Upper lobe of left lung (tissue), 6 donors: ENCODE measurements around the gene POTEH. TPM values are rescaled to one million over a fixed set of nuclear protein-coding genes. Genes with fewer than 3 reads are reported as not detected.
A peak's percentile ranks its signal among the peaks of the same experiment; 100 is the strongest.
"Not testable (repeated sequence)": the region's sequence is repeated elsewhere in the genome, so short reads cannot be mapped to it uniquely, and the experiment has no call there.

Experiments
- ATAC-seq, 2 donors: fragments of 200-7000 bp; cut with Tn5 transposase; one replicate each; pipeline ENCODE4 v1.9.1; 2022; ENCODE audit warnings: mild to moderate bottlenecking in 2 of 2, moderate library complexity in 2 of 2; ENCODE audit not compliant: low FRiP score in 2 of 2
- DNase-seq, 2 donors: peaks; one replicate each; pipeline ENCODE4 v3.0.0-alpha.2; 2019 to 2020
- H3K27ac ChIP-seq, 4 donors: fragments of 200-600 bp; sonication (generic); one replicate each; pipeline ENCODE4 v1.5.1; 2016 to 2019
- H3K27me3 ChIP-seq, 4 donors: fragments of 200-600 bp; sonication (generic); one replicate each; pipeline ENCODE4 v1.5.1; 2017 to 2019
- H3K36me3 ChIP-seq, 4 donors: fragments of 200-600 bp; sonication (generic); one replicate each; pipeline ENCODE4 v1.5.1; 2016 to 2019
- H3K4me1 ChIP-seq, 4 donors: fragments of 200-600 bp; sonication (generic); one replicate each; pipeline ENCODE4 v1.5.1; 2018 to 2019
- H3K4me3 ChIP-seq, 4 donors: fragments of 200-600 bp; sonication (generic); one replicate each; pipeline ENCODE4 v1.5.1; 2017 to 2019; ENCODE audit warnings: mild to moderate bottlenecking in 2 of 4, moderate library complexity in 1 of 4
- H3K9me3 ChIP-seq, 4 donors: fragments of 200-600 bp; sonication (generic); one replicate each; pipeline ENCODE4 v1.5.1; 2018 to 2019
- WGBS, 2 donors: methylation state at CpG; one replicate each; pipeline ENCODE4 v1.1.5; 2017 to 2018; 5-methylcytosine and 5-hydroxymethylcytosine counted together
- total RNA-seq, 6 donors: library from RNA; depleted of rRNA in 4 of 6; stranded (reverse); fragments of >200 nt in 4 of 6; gene quantifications; one replicate each; pipeline versions ENCODE4 v1.1.0 to v1.2.1, GENCODE V29; 2016 to 2021
- donor health status: DM: no; HTN: no; CAD: no; lungs with moderate emphysema.
- donor health status: DM: no; HTN: yes; CAD: no; lungs with severe emphysema.

POTEH gene
- total RNA-seq, 6 donors from 2014 or later, result not detected

GRCh38 chr22:15687676-15688075 is 2.1 kb upstream of the POTEH start:
- H3K4me1 ChIP-seq, H3K9me3 ChIP-seq, DNase-seq, H3K27ac ChIP-seq, H3K36me3 ChIP-seq, H3K27me3 ChIP-seq, H3K4me3 ChIP-seq: not testable (repeated sequence)
- WGBS, 2 donors, result no CpG with 5 or more reads among the region's 4 CpGs
- peak in 1 of 2 donors; percentile 4 for ATAC-seq

DNA sequence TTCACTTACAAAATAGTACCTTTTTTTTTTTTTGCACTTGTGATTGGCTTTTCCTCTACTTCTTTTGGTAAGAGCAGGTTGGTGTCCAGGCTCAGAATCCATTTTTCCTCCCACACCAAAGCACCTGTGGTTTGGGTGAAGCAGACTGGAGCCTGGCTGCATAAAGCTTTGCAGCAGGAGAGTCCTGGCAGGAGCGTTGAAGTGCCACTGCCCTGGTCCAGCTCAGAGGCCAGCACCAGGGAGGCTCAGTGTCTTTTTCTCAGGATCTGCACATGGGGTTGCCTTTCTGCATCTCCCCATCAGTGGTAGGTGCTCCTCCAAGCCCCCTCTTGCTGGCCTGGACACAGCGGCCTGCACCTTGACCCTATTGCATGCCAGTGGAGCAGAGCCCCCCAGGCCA is 1.7 kb upstream of the POTEH start:
- DNase-seq, H3K9me3 ChIP-seq, H3K4me3 ChIP-seq, ATAC-seq, H3K27ac ChIP-seq, H3K36me3 ChIP-seq, H3K4me1 ChIP-seq, H3K27me3 ChIP-seq: not testable (repeated sequence)
- WGBS, 2 donors, result 82% methylated on average over 1 of the region's 2 CpGs; no CpG with 5 or more reads in 1 of the 2 donors

GRCh38 chr22:15689012-15689748 is 646 bp upstream of the POTEH start:
- H3K9me3 ChIP-seq, H3K36me3 ChIP-seq, H3K4me1 ChIP-seq, H3K27me3 ChIP-seq, H3K4me3 ChIP-seq, H3K27ac ChIP-seq: not testable (repeated sequence)
- WGBS, 2 donors, result 89 to 90% methylated on average over 57 to 75 of the region's 77 CpGs
- DNase-seq (peak in 1 of 2 donors; percentile 90), ATAC-seq (peak; percentile 53 to 80)

DNA sequence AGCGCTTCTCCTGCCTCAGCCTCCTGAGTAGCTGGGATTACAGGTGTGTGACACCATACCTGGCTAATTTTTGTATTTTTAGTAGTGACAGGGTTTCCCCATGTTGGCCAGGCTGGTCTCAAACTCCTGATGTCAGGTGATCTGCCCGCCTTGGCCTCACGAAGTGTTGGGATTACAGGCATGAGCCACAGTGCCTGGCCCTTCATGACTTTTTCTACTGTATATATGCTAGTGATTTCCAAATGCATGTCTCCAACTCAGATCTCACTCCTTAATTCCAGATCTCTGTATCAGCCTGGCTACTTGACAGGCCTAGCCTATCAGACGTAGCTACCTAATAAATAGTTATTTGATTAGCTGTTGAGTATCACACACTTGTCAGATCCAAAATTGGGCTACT is 23.8 kb downstream of the POTEH start:
- H3K36me3 ChIP-seq, H3K27ac ChIP-seq, H3K9me3 ChIP-seq, H3K4me3 ChIP-seq, H3K27me3 ChIP-seq, DNase-seq, H3K4me1 ChIP-seq: not testable (repeated sequence)
- 87% methylated on average over 3 to 4 of the region's 4 CpGs for WGBS, 2 donors
- peak; percentile 36 to 90 for ATAC-seq

- H3K9me3 ChIP-seq, H3K27me3 ChIP-seq, H3K27ac ChIP-seq, H3K4me3 ChIP-seq, H3K4me1 ChIP-seq, H3K36me3 ChIP-seq, DNase-seq, ATAC-seq: not testable (repeated sequence)
- 33 to 45% methylated on average over 1 of the region's 2 CpGs for WGBS, 2 donors
Observed at GRCh38 chr22:15714125-15714524, 24.3 kb downstream of the POTEH start.

- not testable (repeated sequence) for H3K4me3 ChIP-seq, H3K27ac ChIP-seq, H3K36me3 ChIP-seq, ATAC-seq, H3K9me3 ChIP-seq, H3K4me1 ChIP-seq, H3K27me3 ChIP-seq, DNase-seq
- WGBS, 2 donors, result no CpG with 5 or more reads among the region's 18 CpGs
Observed at GRCh38 chr22:15721884-15722283, 32.1 kb downstream of the POTEH start.

DNA sequence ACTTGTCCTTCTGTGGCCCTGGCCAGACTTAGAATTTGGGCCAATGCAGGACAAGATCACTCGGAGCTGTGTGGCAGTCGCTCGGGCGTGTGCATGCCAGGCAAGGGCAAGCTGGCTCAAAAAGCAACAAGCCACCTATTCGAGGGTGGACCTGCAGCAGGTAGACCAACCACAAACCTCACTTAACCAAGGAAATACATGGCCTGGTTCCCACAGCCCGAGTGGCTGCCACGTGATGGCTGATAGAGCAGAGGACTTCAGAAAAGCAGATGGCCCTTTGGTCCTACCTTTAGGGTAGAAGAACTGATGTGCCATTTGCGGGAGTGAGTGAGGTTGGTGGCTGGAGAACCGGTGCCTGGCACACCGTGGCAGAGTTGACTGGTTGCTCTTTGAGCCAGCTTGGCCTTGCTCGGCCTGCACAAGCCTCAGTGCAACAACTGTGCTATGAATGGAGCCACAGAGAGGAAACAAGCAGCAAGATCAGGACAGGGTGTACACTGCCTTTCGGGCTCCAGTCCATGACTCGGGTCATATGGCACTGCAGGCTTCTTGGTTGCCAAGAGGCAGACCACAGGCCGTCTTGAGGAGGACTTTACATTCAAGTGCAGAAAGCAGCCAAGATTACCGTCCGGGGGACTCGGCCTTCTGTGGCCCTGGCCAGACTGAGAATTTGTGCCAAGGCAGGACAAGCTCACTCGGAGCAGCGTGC is 39.5 kb downstream of the POTEH start:
- not testable (repeated sequence) for H3K36me3 ChIP-seq, H3K27ac ChIP-seq, H3K4me1 ChIP-seq, H3K27me3 ChIP-seq, H3K4me3 ChIP-seq, DNase-seq, H3K9me3 ChIP-seq
- peak in 1 of 2 donors; percentile 80 for ATAC-seq
- WGBS, 2 donors, result 52 to 58% methylated on average over 3 to 5 of the region's 19 CpGs

DNA sequence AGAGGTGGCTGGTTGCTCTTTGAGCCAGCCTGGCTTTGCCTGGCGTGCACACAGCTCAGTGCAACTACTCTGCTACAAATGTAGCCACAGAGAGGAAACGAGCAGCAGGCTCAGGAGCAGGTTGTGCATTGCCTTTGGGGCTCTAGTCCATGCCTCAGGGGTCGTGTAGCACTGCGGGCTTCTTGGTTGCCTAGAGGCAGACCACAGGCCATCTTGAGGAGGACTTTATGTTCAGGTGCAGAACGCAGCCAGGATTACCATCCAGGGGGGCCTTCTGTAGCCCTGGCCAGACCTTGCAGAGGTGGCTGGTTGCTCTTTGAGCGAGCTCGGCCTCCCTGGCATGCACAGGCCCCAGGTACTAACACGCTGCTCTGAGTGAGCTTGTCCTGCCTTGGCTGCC is 41.2 kb downstream of the POTEH start:
- not testable (repeated sequence) for H3K27me3 ChIP-seq, H3K4me3 ChIP-seq, H3K9me3 ChIP-seq, H3K27ac ChIP-seq, H3K4me1 ChIP-seq, DNase-seq, ATAC-seq, H3K36me3 ChIP-seq
- no CpG with 5 or more reads among the region's 8 CpGs for WGBS, 2 donors

GRCh38 chr22:15734411-15734810 is 44.6 kb downstream of the POTEH start:
- H3K9me3 ChIP-seq, DNase-seq, H3K4me3 ChIP-seq, H3K36me3 ChIP-seq, H3K27ac ChIP-seq, ATAC-seq, H3K4me1 ChIP-seq, H3K27me3 ChIP-seq: not testable (repeated sequence)
- WGBS, 2 donors, result 79 to 100% methylated on average over 1 to 4 of the region's 6 CpGs

- H3K4me1 ChIP-seq, H3K4me3 ChIP-seq, H3K36me3 ChIP-seq, H3K9me3 ChIP-seq, H3K27me3 ChIP-seq, H3K27ac ChIP-seq, DNase-seq: not testable (repeated sequence)
- 72% methylated on average over 4 of the region's 10 CpGs; no CpG with 5 or more reads in 1 of the 2 donors for WGBS, 2 donors
- ATAC-seq, result peak; percentile 48 to 82
Observed at GRCh38 chr22:15738157-15738908, 48.5 kb downstream of the POTEH start.

GRCh38 chr22:15738909-15739391 is 49.1 kb downstream of the POTEH start:
- not testable (repeated sequence) for H3K36me3 ChIP-seq, H3K27ac ChIP-seq, H3K9me3 ChIP-seq, DNase-seq, H3K4me1 ChIP-seq, H3K4me3 ChIP-seq, H3K27me3 ChIP-seq
- peak; percentile 59 to 92 for ATAC-seq
- 90 to 93% methylated on average over 2 of the region's 6 CpGs for WGBS, 2 donors

DNA sequence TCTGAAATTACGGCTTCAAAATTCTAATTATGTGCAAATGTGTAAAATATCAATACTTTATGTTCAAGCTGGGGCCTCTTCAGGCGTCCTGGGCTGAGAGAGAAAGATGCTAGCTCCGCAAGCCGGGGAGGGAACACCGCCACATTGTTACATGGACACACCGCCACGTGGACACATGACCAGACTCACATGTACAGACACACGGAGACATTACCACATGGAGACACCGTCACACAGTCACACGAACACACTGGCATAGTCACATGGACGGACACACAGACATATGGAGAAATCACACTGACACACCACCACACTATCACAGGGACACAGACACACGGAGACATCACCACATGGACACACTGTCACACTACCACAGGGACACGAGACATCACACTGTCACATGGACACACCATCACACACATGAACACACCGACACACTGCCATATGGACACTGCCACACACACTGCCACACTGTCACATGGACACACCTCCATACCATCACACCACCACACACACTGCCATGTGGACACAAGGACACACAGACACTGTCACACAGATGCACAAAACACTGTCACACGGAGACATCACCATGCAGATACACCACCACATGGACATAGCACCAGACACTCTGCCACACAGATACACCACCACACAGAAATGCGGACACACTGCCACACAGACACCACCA is 58.0 kb downstream of the POTEH start:
- WGBS, 2 donors, result 81 to 85% methylated on average over 10 to 13 of the region's 16 CpGs
- H3K9me3 ChIP-seq, DNase-seq, H3K27me3 ChIP-seq, H3K4me3 ChIP-seq, H3K36me3 ChIP-seq, H3K4me1 ChIP-seq, H3K27ac ChIP-seq: not testable (repeated sequence)
- ATAC-seq, result peak; percentile 29 to 83
